A549 treated with AZD9567 at 1 μM for 4 hours (cell line): Measurements from ENCODE around the gene UNC13B. TPM values are rescaled to one million over a fixed set of nuclear protein-coding genes. Genes with fewer than 3 reads are reported as not detected.

ENCODE experiments used
- total RNA-seq: library from RNA; stranded (reverse); fragments of 200-300 nt; extraction: Qiagen RNA extraction; gene quantifications from 5 replicates; pipeline ENCODE4 v1.2.3, GENCODE V29; 2022; ENCODE audit not compliant: insufficient read depth

The UNC13B gene
- 10.1 to 16.6 TPM (median 10.3 TPM) in 5 replicates for total RNA-seq

GRCh38 chr9:35161713-35162604 lies at the start of gene UNC13B:
UNC13B (plus strand) TSS chr9:35162009; CDS start chr9:35162284, 275 bp downstream.

GRCh38 chr9:35115680-35116538 lies 45.9 kb upstream of the UNC13B start, which contains the start of gene ATOSB:
ATOSB (minus strand) TSS chr9:35115862; CDS start chr9:35108274, 7,588 bp downstream.

Other genes starting within 250 kb of the UNC13B start
- gene PHF24, start 203.7 kb upstream of the UNC13B start, total RNA-seq, result 0.05 to 0.31 TPM (median 0.09 TPM) in 4 of 5 replicates, not detected in the other
- gene DNAJB5, start 172.3 kb upstream of the UNC13B start, total RNA-seq, result 5.8 to 9.4 TPM (median 7.7 TPM) in 5 replicates
- gene VCP, start 89.4 kb upstream of the UNC13B start, total RNA-seq, result 271 to 324 TPM (median 288 TPM) in 5 replicates
- 29.0 to 55.4 TPM (median 52.0 TPM) in 5 replicates for gene FANCG, start 82.1 kb upstream of the UNC13B start, total RNA-seq
- gene PIGO, start 65.4 kb upstream of the UNC13B start, total RNA-seq, result 41.4 to 51.7 TPM (median 50.0 TPM) in 5 replicates
- 210 to 271 TPM (median 237 TPM) in 5 replicates for gene STOML2, start 58.9 kb upstream of the UNC13B start, total RNA-seq
- gene ATOSB, start 46.1 kb upstream of the UNC13B start, total RNA-seq, result 6.5 to 10.3 TPM (median 9.2 TPM) in 5 replicates